Endothelial cell (in vitro differentiated cells): Measurements from ENCODE around the gene FOS. TPM values are rescaled to one million over a fixed set of nuclear protein-coding genes. Genes with fewer than 3 reads are reported as not detected.

Experiments
- DNase-seq: peaks from one replicate; pipeline ENCODE4 v3.0.0; 2021; ENCODE audit warnings: low spot score
- H3K27ac Mint-ChIP-seq: one replicate; pipeline ENCODE4 v1.8.0; 2021; ENCODE audit warnings: mixed read lengths, inconsistent platforms; ENCODE audit not compliant: unreplicated experiment
- H3K27me3 Mint-ChIP-seq: one replicate; pipeline ENCODE4 v1.8.0; 2021; ENCODE audit warnings: mild to moderate bottlenecking, moderate library complexity, mixed read lengths, inconsistent platforms; ENCODE audit not compliant: unreplicated experiment
- H3K36me3 Mint-ChIP-seq: one replicate; pipeline ENCODE4 v1.8.0; 2021; ENCODE audit warnings: mild to moderate bottlenecking, low read depth, mixed read lengths, inconsistent platforms; ENCODE audit not compliant: unreplicated experiment
- H3K4me1 Mint-ChIP-seq: one replicate; pipeline ENCODE4 v1.8.0; 2021; ENCODE audit warnings: mild to moderate bottlenecking, mixed read lengths, inconsistent platforms; ENCODE audit not compliant: unreplicated experiment
- H3K4me3 Mint-ChIP-seq: one replicate; pipeline ENCODE4 v1.8.0; 2021; ENCODE audit warnings: mild to moderate bottlenecking, mixed read lengths, inconsistent platforms; ENCODE audit not compliant: unreplicated experiment
- H3K9me3 Mint-ChIP-seq: one replicate; pipeline ENCODE4 v1.8.0; 2021; ENCODE audit warnings: mixed read lengths, inconsistent platforms; ENCODE audit not compliant: unreplicated experiment
- total RNA-seq: library from RNA; stranded (reverse); fragmentation: NEBNext Ultra II Directional; extraction: Animal tissue kit (Norgen Biotek cat#: 25700); gene quantifications from one replicate; pipeline ENCODE4 v1.2.1, GENCODE V29; 2021; ENCODE audit not compliant: unreplicated experiment
- TF ChIP-seq, protein P1 (sequence below): fragments of 200-600 bp; sonication (generic); IDR thresholded peaks from one replicate; pipeline ENCODE4 v1.5.0; 2021; ENCODE audit warnings: antibody characterized with exemption; ENCODE audit not compliant: unreplicated experiment

Gene FOS
- total RNA-seq, 1 donor from 2014 or later, result 41.5 TPM

GRCh38 chr14:75249958-75250336, 28.7 kb upstream of the FOS start:
- no peak overlapping the region for H3K4me3 Mint-ChIP-seq
- H3K27ac Mint-ChIP-seq, result no peak overlapping the region

GRCh38 chr14:75250800-75251199, 27.8 kb upstream of the FOS start:
- H3K4me1 Mint-ChIP-seq, result peaks cover 19% of the 10 kb centered on the region
- H3K27ac Mint-ChIP-seq, result no peak overlapping the region
- H3K9me3 Mint-ChIP-seq, result no peaks in the 10 kb centered on the region
- no peaks in the 10 kb centered on the region for H3K36me3 Mint-ChIP-seq
- no peak for DNase-seq
- TF ChIP-seq, protein P1, sequence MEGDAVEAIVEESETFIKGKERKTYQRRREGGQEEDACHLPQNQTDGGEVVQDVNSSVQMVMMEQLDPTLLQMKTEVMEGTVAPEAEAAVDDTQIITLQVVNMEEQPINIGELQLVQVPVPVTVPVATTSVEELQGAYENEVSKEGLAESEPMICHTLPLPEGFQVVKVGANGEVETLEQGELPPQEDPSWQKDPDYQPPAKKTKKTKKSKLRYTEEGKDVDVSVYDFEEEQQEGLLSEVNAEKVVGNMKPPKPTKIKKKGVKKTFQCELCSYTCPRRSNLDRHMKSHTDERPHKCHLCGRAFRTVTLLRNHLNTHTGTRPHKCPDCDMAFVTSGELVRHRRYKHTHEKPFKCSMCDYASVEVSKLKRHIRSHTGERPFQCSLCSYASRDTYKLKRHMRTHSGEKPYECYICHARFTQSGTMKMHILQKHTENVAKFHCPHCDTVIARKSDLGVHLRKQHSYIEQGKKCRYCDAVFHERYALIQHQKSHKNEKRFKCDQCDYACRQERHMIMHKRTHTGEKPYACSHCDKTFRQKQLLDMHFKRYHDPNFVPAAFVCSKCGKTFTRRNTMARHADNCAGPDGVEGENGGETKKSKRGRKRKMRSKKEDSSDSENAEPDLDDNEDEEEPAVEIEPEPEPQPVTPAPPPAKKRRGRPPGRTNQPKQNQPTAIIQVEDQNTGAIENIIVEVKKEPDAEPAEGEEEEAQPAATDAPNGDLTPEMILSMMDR, result no peak
- peaks cover 8% of the 10 kb centered on the region for H3K27me3 Mint-ChIP-seq
- no peak overlapping the region for H3K4me3 Mint-ChIP-seq

More at GRCh38 chr14:75249958-75250336, 28.7 kb upstream of the FOS start:
- Mint-ChIP-seq H3K36me3 (no peaks in the 10 kb centered on the region), H3K27me3 (peaks cover 8% of the 10 kb centered on the region), H3K4me1 (peaks cover 19% of the 10 kb centered on the region), H3K9me3 (no peaks in the 10 kb centered on the region)
- TF ChIP-seq, protein P1, result no peak
- no peak for DNase-seq

DNA sequence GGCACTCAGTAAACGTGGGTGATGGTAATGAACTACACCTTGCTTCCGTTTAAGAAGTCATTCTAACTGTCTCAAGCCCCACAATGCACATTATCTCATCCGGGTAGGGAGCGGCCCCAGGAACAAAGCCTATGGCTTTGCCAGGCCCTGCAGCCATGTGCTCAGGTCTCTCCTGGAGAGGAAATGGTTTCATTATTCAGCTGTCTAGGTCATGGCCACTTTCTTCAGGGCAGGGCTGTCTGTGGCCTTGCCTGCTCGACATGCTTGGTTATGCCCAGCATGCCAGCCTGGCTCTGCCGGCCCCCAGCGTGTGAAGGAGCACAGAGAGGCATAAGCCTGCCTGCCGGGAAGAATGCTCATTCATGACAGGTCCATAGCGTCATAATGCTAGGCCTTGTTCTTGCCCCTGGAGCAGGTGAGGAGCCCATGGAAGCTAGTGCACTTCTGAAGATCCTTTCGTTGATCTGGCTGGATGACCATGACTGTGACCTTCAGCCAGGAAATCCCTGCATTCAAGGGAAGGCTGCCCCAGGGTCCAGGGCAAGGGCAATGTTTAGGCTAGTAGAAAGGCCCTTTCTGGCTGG, 26.3 kb upstream of the FOS start:
- Mint-ChIP-seq H3K9me3 (no peaks in the 10 kb centered on the region), H3K4me3 (no peak overlapping the region), H3K4me1 (peaks cover 20% of the 10 kb centered on the region), H3K27me3 (peaks cover 5% of the 10 kb centered on the region), H3K36me3 (peaks cover 2% of the 10 kb centered on the region), H3K27ac (no peak overlapping the region)
- DNase-seq, result no peak
- TF ChIP-seq, protein P1, result no peak

DNA sequence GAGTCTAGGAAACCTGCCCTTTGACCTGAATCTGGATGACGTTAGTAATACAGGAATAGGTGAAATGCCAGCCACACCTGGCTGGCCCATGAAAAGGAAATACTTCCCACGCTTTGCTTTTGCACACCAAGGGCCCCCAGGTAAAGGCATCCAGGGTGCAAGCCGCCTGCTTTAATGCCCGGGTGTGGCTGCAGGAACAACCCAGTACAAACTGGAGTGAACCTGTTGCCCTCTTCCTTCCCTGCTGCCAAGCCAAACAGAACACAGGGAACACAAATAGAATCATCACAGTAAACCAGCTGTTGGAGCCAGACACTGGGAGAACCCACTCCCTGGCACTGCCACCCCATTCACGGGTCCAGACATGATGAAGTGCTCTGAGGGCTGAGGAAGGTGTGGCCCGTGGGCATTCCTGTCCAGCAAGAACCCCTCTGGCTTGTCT, 24.2 kb upstream of the FOS start:
- H3K4me3 Mint-ChIP-seq, result no peak overlapping the region
- peaks cover 13% of the 10 kb centered on the region for H3K27me3 Mint-ChIP-seq

More for the DNA sequence above, 24.2 kb upstream of the FOS start:
- TF ChIP-seq, protein P1, result no peak
- no peak for DNase-seq
- Mint-ChIP-seq H3K4me1 (peaks cover 20% of the 10 kb centered on the region), H3K36me3 (peaks cover 9% of the 10 kb centered on the region), H3K27ac (peak overlapping the region; percentile 67), H3K9me3 (no peaks in the 10 kb centered on the region)
